Activated T-cell treated with anti-CD3 and anti-CD28 coated beads, Interleukin-2, amount 50 U/mL, for 48 hours (primary cell): ENCODE measurements around the gene RFTN2.

Source experiments
- DNase-seq, 2 experiments: peaks; one replicate each; pipeline ENCODE4 v3.0.0-alpha.2; 2020

Gene RFTN2

GRCh38 chr2:197539734-197540133 lies 135.7 kb downstream of the RFTN2 start:
- no peak for DNase-seq

GRCh38 chr2:197538412-197538811 lies 137.0 kb downstream of the RFTN2 start:
- DNase-seq, result no peak
